Aorta (tissue), 5 donors: ENCODE measurements around the gene ANKS1B. TPM values are rescaled to one million over a fixed set of nuclear protein-coding genes. Genes with fewer than 3 reads are reported as not detected.

Experiments
- ATAC-seq: fragments of 200-7000 bp; cut with Tn5 transposase; one replicate; pipeline ENCODE4 v1.9.1; 2022; ENCODE audit warnings: moderate library complexity; ENCODE audit not compliant: low FRiP score
- DNase-seq, 2 donors: peaks; one replicate each; pipeline ENCODE4 v3.0.0-alpha.2; 2020
- H3K27ac ChIP-seq, 2 donors: one replicate each; pipeline ENCODE4 v1.5.1; 2013; ENCODE audit warnings: low read length in 2 of 2, mild to moderate bottlenecking in 2 of 2, moderate library complexity in 2 of 2, control low read depth in 1 of 2, inconsistent platforms in 1 of 2, low read depth in 1 of 2
- H3K27me3 ChIP-seq, 2 donors: one replicate each; pipeline ENCODE4 v1.6.1; 2013; ENCODE audit warnings: control low read depth in 1 of 2, low read length in 1 of 2, mild to moderate bottlenecking in 1 of 2, moderate library complexity in 1 of 2; ENCODE audit not compliant: insufficient read depth in 2 of 2, control insufficient read depth in 1 of 2
- H3K36me3 ChIP-seq, 2 donors: one replicate each; pipeline ENCODE4 v1.6.1; 2013; ENCODE audit warnings: control low read depth in 1 of 2, low read length in 1 of 2, mild to moderate bottlenecking in 1 of 2; ENCODE audit not compliant: insufficient read depth in 2 of 2, control insufficient read depth in 1 of 2
- H3K4me1 ChIP-seq, 2 donors: one replicate each; pipeline ENCODE4 v1.6.1; 2013; ENCODE audit warnings: low read length in 2 of 2, control low read depth in 1 of 2, mild to moderate bottlenecking in 1 of 2, moderate library complexity in 1 of 2; ENCODE audit not compliant: insufficient read depth in 2 of 2, control insufficient read depth in 1 of 2
- H3K4me3 ChIP-seq, 2 donors: one replicate each; pipeline ENCODE4 v1.5.1; 2013; ENCODE audit warnings: low read length in 2 of 2, control low read depth in 1 of 2, mild to moderate bottlenecking in 1 of 2
- H3K9me3 ChIP-seq: one replicate; pipeline ENCODE4 v1.6.1; 2013; ENCODE audit warnings: mild to moderate bottlenecking, low read length; ENCODE audit not compliant: control insufficient read depth
- WGBS, 2 donors: extraction: QIAGEN DNeasy Blood & Tissue Kit; methylation state at CpG; one replicate each; pipeline ENCODE4 v1.1.7; 2013; 5-methylcytosine and 5-hydroxymethylcytosine counted together
- intact Hi-C, 2 donors: fragments of 100-400 bp; cut with DNase I; formaldehyde crosslinking; loops; one replicate each; pipeline versions ENCODE4 v1.14.2 to v1.15.0; 2022
- polyA plus RNA-seq, 2 donors: library from polyadenylated mRNA; stranded (reverse); fragments of 200-250 nt; gene quantifications; one replicate each; pipeline ENCODE4 v1.2.3, GENCODE V29; 2013
- total RNA-seq, 2 donors: library from RNA; stranded (reverse); fragmentation: NEBNext Ultra II Directional; extraction: Animal tissue kit (Norgen Biotek cat#: 25700); gene quantifications; one replicate each; pipeline ENCODE4 v1.2.1, GENCODE V29; 2021
- donor health status: healthy with polysubstance abuse.
- donor health status: Bipolar disorder and iron deficiency.
- donor health status: DM: no; HTN: no; CAD: no.
- donor health status: DM: no; HTN: no; CAD: no.
- donor health status: DM: yes; HTN: yes; CAD: no.

Gene ANKS1B
- total and polyA plus RNA-seq, 4 donors: 3.0 to 37.0 (median 17.8) TPM

DNA sequence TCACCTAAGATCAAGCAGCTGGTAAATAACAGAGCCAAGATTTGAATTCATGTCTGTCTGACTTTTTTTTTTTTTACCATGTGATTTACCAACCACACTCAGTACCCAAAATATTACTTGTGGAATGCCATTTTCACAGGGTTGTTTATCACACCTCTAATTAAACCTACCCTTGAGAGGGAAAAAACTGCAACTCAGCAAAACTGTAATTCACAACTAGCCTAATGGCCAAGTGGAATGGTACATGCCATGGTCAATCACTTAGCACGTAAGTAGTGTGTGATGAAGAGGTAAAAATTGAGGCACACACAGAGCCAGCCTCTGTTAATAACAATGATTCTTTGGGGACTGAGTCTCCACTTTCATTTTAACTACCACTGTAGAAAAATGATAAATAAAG is 750.0 kb downstream of the ANKS1B start:
- no peak for ATAC-seq
- intact Hi-C loops: no loop called here
- no peaks in the 10 kb centered on the region for H3K27me3 ChIP-seq
- no peaks in the 10 kb centered on the region for H3K9me3 ChIP-seq
- DNase-seq: no peak
- 97 to 99% methylated on average over 1 of the region's 1 CpG for WGBS, 2 donors
- H3K4me3 ChIP-seq: no peak overlapping the region
- peaks cover 0 to 2% of the 10 kb centered on the region in 2 donors for H3K36me3 ChIP-seq
- no peaks in the 10 kb centered on the region for H3K4me1 ChIP-seq
- H3K27ac ChIP-seq: no peak overlapping the region

- H3K4me1 ChIP-seq: no peaks in the 10 kb centered on the region
- H3K9me3 ChIP-seq: no peaks in the 10 kb centered on the region
- DNase-seq: no peak
- whole genome bisulfite sequencing, 2 donors: 81 to 89% methylated on average over 4 of the region's 4 CpGs
- no peak overlapping the region for H3K4me3 ChIP-seq
- no peaks in the 10 kb centered on the region for H3K27me3 ChIP-seq
- H3K36me3 ChIP-seq: peaks cover 0 to 2% of the 10 kb centered on the region in 2 donors
- intact Hi-C loops: no loop called here
- no peak for ATAC-seq
- no peak overlapping the region for H3K27ac ChIP-seq
Observed at GRCh38 chr12:99232324-99232723, 752.4 kb downstream of the ANKS1B start.

DNA sequence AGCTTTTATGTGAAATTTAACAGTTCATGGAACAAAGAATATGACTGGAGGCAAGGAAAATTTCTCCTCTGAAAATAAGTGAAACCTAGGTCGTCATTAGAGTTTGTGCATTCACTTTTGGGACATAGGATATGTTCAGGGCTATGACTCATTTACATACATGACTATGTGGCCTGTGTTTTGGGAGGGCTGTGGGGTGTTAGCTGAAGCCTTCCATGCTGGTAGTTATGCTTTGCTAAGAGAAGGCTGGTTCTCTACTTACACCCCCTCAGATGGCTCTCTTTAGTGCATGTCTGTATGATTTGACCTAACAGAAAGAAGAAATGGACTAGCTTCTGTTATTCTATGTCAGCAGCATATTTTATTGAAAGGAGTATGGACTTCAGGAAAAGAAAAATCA is 753.7 kb downstream of the ANKS1B start:
- 72 to 75% methylated on average over 1 of the region's 1 CpG for WGBS, 2 donors
- DNase-seq (no peak), ATAC-seq (no peak)
- intact Hi-C loops: no loop called here
- Histone ChIP-seq H3K4me3 (no peak overlapping the region), H3K36me3 (peaks cover 0 to 2% of the 10 kb centered on the region in 2 donors), H3K27ac (no peak overlapping the region), H3K4me1 (no peaks in the 10 kb centered on the region), H3K9me3 (no peaks in the 10 kb centered on the region), H3K27me3 (no peaks in the 10 kb centered on the region)

DNA sequence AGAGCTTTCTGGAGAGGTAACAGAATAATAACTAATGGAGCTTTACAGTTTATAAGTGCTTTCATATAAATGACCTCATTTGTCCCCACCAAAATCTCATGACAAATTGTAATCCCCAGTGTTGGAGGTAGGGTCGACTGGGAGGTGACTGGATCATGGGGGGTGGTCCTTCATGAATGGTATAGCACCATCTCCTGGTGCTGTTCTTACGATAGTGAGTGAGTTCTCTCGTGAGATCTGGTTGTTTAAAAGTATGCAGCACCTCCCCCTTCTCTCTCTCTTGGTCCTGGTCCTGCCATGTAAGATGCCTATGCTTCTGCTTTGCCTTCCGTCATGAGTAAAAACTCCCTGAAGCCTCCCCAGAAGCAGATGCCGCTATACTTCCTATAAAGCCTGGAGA is 760.5 kb downstream of the ANKS1B start:
- intact Hi-C loops: no loop called here

GRCh38 chr12:99223579-99223978 is 761.2 kb downstream of the ANKS1B start:
- Histone ChIP-seq H3K36me3 (no peaks in the 10 kb centered on the region), H3K27me3 (no peaks in the 10 kb centered on the region), H3K9me3 (no peaks in the 10 kb centered on the region), H3K4me1 (peaks cover 0 to 2% of the 10 kb centered on the region in 2 donors), H3K27ac (no peak overlapping the region), H3K4me3 (no peak overlapping the region)
- 25 to 27% methylated on average over 5 of the region's 5 CpGs for WGBS, 2 donors
- intact Hi-C loops: no loop called here
- ATAC-seq: no peak
- no peak for DNase-seq

More for the DNA sequence above, 760.5 kb downstream of the ANKS1B start:
- Histone ChIP-seq H3K27ac (no peak overlapping the region), H3K9me3 (no peaks in the 10 kb centered on the region), H3K36me3 (no peaks in the 10 kb centered on the region), H3K27me3 (no peaks in the 10 kb centered on the region), H3K4me3 (no peak overlapping the region), H3K4me1 (peaks cover 0 to 2% of the 10 kb centered on the region in 2 donors)
- WGBS, 2 donors: 71 to 77% methylated on average over 5 of the region's 5 CpGs
- ATAC-seq (no peak), DNase-seq (no peak)

DNA sequence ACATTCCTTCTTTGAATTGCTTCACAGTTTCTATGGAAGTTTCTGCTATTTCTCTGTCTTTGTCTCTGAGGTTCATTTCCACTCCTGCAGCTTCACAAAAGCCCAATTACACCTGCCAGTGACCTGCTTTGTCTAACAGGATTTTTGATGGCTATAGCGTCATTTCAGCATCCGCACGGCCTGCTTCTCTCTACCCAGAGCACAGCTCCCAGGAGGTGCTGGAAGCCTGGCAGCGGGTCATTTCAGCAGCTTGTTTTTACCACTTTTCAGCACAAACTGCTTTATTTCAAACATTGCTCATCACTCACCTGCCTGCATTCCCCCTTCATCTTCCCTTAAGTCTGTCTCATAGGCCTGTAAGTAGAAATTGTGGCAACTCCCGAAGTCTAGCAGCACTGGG is 771.7 kb downstream of the ANKS1B start:
- H3K4me3 ChIP-seq: no peak overlapping the region
- no peaks in the 10 kb centered on the region for H3K27me3 ChIP-seq
- H3K9me3 ChIP-seq: peaks cover 2% of the 10 kb centered on the region
- ATAC-seq: no peak
- H3K4me1 ChIP-seq: no peaks in the 10 kb centered on the region
- DNase-seq: no peak
- WGBS, 2 donors: 74 to 87% methylated on average over 5 of the region's 5 CpGs
- intact Hi-C loops: no loop called here
- H3K36me3 ChIP-seq: no peaks in the 10 kb centered on the region
- no peak overlapping the region for H3K27ac ChIP-seq

GRCh38 chr12:99212275-99212674 is 772.5 kb downstream of the ANKS1B start:
- Histone ChIP-seq H3K4me1 (no peaks in the 10 kb centered on the region), H3K36me3 (no peaks in the 10 kb centered on the region), H3K27me3 (no peaks in the 10 kb centered on the region), H3K4me3 (no peak overlapping the region), H3K27ac (no peak overlapping the region), H3K9me3 (peaks cover 2% of the 10 kb centered on the region)
- DNase-seq (no peak), ATAC-seq (no peak)
- intact Hi-C loops: no loop called here
- WGBS, 2 donors: 32 to 45% methylated on average over 2 of the region's 2 CpGs

DNA sequence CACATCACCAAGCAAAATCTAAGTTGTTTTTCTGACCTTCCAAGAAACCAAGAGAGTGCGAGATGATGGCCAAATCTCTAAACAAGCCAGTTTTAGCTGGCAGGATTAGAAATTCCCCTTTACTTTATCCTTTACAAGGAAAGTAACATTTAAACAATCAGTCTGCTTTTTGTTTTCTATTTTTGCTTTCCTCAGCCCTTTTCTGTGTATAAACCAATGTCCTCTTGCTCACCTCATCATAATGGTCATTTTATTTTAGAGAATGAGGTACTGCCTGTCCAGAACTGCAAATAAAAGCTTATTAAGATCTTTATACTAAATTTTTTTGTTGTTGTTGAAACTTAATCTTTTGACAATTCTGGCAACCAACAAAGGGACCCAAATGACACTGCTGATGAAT is 779.6 kb downstream of the ANKS1B start:
- no peak for DNase-seq
- no peaks in the 10 kb centered on the region for H3K27me3 ChIP-seq
- intact Hi-C loops: no loop called here
- H3K4me1 ChIP-seq: peaks cover 0 to 4% of the 10 kb centered on the region in 2 donors
- H3K36me3 ChIP-seq: peaks cover 0 to 3% of the 10 kb centered on the region in 2 donors
- H3K9me3 ChIP-seq: no peaks in the 10 kb centered on the region
- WGBS, 2 donors: 29 to 40% methylated on average over 1 of the region's 1 CpG
- no peak for ATAC-seq
- H3K27ac ChIP-seq: no peak overlapping the region
- no peak overlapping the region for H3K4me3 ChIP-seq

DNA sequence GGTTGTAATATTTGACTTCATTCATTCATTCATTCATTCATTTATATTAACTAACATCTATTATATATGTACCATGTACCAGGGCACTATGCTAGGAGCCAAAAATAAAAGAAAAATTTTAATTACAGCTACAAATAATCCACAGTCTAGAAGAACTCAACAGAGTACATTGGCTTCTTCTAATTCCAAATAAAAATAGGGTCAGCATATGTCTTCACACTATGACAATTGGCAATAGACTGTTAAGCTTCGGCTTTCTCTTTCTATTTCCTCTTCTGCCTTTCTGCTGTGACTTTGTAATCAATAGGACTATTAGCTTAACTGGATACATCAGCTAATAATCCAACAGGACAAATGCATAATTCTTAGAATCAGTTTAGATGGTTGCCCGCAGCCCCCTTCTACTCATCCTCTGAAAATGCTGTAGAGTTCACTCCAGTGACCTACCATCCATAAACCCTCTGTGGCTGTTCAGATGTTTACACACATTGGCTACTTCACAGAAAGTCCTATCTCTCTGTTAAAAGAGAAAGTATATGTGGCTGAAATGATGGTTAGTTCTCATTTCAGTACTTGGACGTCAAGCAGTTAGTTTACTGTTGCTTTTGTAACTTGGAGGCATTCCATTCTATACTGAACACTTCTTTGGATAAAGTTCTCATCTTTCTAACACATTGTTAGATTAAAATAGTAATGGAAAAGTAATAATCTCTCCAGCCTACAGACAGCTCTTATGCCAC is 782.7 kb downstream of the ANKS1B start:
- intact Hi-C loops: no loop called here
- no peak for DNase-seq
- Histone ChIP-seq H3K4me3 (no peak overlapping the region), H3K4me1 (peaks cover 0 to 4% of the 10 kb centered on the region in 2 donors), H3K36me3 (peaks cover 0 to 3% of the 10 kb centered on the region in 2 donors), H3K27me3 (no peaks in the 10 kb centered on the region), H3K9me3 (no peaks in the 10 kb centered on the region), H3K27ac (no peak overlapping the region)
- ATAC-seq: no peak
- WGBS, 2 donors: 80 to 82% methylated on average over 3 of the region's 3 CpGs
